BLaER1 treated with 17β-estradiol and CSF1 and Interleukin-3, amounts not matched to agents 10 nM and 100 nM (cell line): ENCODE measurements around the gene FAM135A.
"Not testable (repeated sequence)": the region's sequence is repeated elsewhere in the genome, so short reads cannot be mapped to it uniquely, and the experiment has no call there.

Experiments
- H3K27ac ChIP-seq, 11 experiments: shearing (Covaris generic); formaldehyde crosslinking; 2 replicates each; pipeline ENCODE4 v1.8.1; 2022
- H3K27me3 ChIP-seq, 11 experiments: shearing (Covaris generic); formaldehyde crosslinking; 2 replicates each; pipeline ENCODE4 v1.8.1; 2022
- H3K36me3 ChIP-seq, 11 experiments: shearing (Covaris generic); formaldehyde crosslinking; 2 replicates each; pipeline ENCODE4 v1.8.1; 2022
- H3K4me1 ChIP-seq, 10 experiments: shearing (Covaris generic); formaldehyde crosslinking; 2 replicates each; pipeline ENCODE4 v1.8.1; 2022
- H3K4me2 ChIP-seq, 11 experiments: shearing (Covaris generic); formaldehyde crosslinking; 2 replicates each; pipeline ENCODE4 v1.8.1; 2022
- H3K4me3 ChIP-seq, 10 experiments: shearing (Covaris generic); formaldehyde crosslinking; 2 replicates each; pipeline ENCODE4 v1.8.1; 2022
- H3K9ac ChIP-seq, 11 experiments: shearing (Covaris generic); formaldehyde crosslinking; 2 replicates each; pipeline ENCODE4 v1.8.1; 2022
- H3K9me3 ChIP-seq, 11 experiments: shearing (Covaris generic); formaldehyde crosslinking; replicated peaks in 1 of 11; 2 replicates each; pipeline ENCODE4 v1.8.1; 2022
- H4K20me1 ChIP-seq, 11 experiments: shearing (Covaris generic); formaldehyde crosslinking; 2 replicates each; pipeline ENCODE4 v1.8.1; 2022
- Cebpa-rat ChIP-seq, 11 experiments: shearing (Covaris generic); IDR thresholded peaks; 2 replicates each; pipeline ENCODE4 v1.8.1; 2022

Gene FAM135A

GRCh38 chr6:70592391-70593117 lies 179.2 kb downstream of the FAM135A start:
- no peak overlapping the region for H3K9ac ChIP-seq

GRCh38 chr6:70593118-70593486 lies 179.8 kb downstream of the FAM135A start:
- no peak for TF ChIP-seq Cebpa-rat (IDR thresholded peaks at IDR 0.05)
- Histone ChIP-seq H3K4me3 (no peak overlapping the region), H3K4me2 (no peak overlapping the region), H3K9ac (no peak overlapping the region), H3K27ac (no peak overlapping the region), H3K4me1 (no peaks in the 10 kb centered on the region), H4K20me1 (no peaks in the 10 kb centered on the region), H3K27me3 (no peaks in the 10 kb centered on the region), H3K9me3 (no peaks in the 10 kb centered on the region), H3K36me3 (peaks cover 4 to 35% (median 21%) of the 10 kb centered on the region in 11 experiments; a peak in 17 of 22 replicates)

More at GRCh38 chr6:70592391-70593117, 179.2 kb downstream of the FAM135A start:
- no peaks in the 10 kb centered on the region for H3K9me3 ChIP-seq
- H3K4me1 ChIP-seq, result no peaks in the 10 kb centered on the region
- no peaks in the 10 kb centered on the region for H3K27me3 ChIP-seq
- H3K36me3 ChIP-seq, result peaks cover 5 to 41% (median 26%) of the 10 kb centered on the region in 11 experiments; a peak in 17 of 22 replicates
- no peak for TF ChIP-seq Cebpa-rat (IDR thresholded peaks at IDR 0.05)
- no peak overlapping the region for H3K27ac ChIP-seq
- no peak overlapping the region for H3K4me3 ChIP-seq
- no peak overlapping the region for H3K4me2 ChIP-seq
- H4K20me1 ChIP-seq, result no peaks in the 10 kb centered on the region

- H3K36me3 ChIP-seq, result peaks cover 0 to 4% (median 0%) of the 10 kb centered on the region in 11 experiments; a peak in 2 of 22 replicates
- H3K9ac ChIP-seq, result no peak overlapping the region
- no peaks in the 10 kb centered on the region for H4K20me1 ChIP-seq
- H3K9me3 ChIP-seq, result peaks cover 2 to 9% (median 8%) of the 10 kb centered on the region in 11 experiments; a peak in 21 of 22 replicates
- no peak overlapping the region for H3K4me3 ChIP-seq
- H3K4me1 ChIP-seq, result no peaks in the 10 kb centered on the region
- H3K27me3 ChIP-seq, result no peaks in the 10 kb centered on the region
- TF ChIP-seq Cebpa-rat (IDR thresholded peaks at IDR 0.05), result no peak
- H3K4me2 ChIP-seq, result no peak overlapping the region
- H3K27ac ChIP-seq, result no peak overlapping the region
These were observed 185.9 kb downstream of the FAM135A start for GRCh38 chr6:70599187-70599586.

GRCh38 chr6:70601014-70601413 lies 187.7 kb downstream of the FAM135A start:
- no peak overlapping the region for H3K27ac ChIP-seq
- H3K4me2 ChIP-seq, result no peak overlapping the region
- H3K9ac ChIP-seq, result no peak overlapping the region
- no peak overlapping the region for H3K4me3 ChIP-seq
- no peaks in the 10 kb centered on the region for H4K20me1 ChIP-seq
- no peaks in the 10 kb centered on the region for H3K36me3 ChIP-seq
- H3K9me3 ChIP-seq, result peaks cover 10 to 26% (median 22%) of the 10 kb centered on the region in 11 experiments; a peak in 21 of 22 replicates
- no peaks in the 10 kb centered on the region for H3K27me3 ChIP-seq
- no peaks in the 10 kb centered on the region for H3K4me1 ChIP-seq
- TF ChIP-seq Cebpa-rat (IDR thresholded peaks at IDR 0.05), result no peak

- Histone ChIP-seq H3K4me2 (no peak overlapping the region), H3K9me3 (peaks cover 10 to 28% (median 22%) of the 10 kb centered on the region in 11 experiments; a peak in 21 of 22 replicates)
These were observed 190.9 kb downstream of the FAM135A start for GRCh38 chr6:70604254-70604653.

GRCh38 chr6:70607371-70607770 lies 194.1 kb downstream of the FAM135A start:
- H3K27me3 ChIP-seq, H3K4me1 ChIP-seq, H3K9ac ChIP-seq, H3K36me3 ChIP-seq, H3K27ac ChIP-seq, H3K4me3 ChIP-seq, H3K4me2 ChIP-seq, H4K20me1 ChIP-seq: not testable (repeated sequence)
- peaks cover 10 to 28% (median 22%) of the 10 kb centered on the region in 11 experiments; a peak in 21 of 22 replicates for H3K9me3 ChIP-seq

More at GRCh38 chr6:70604254-70604653, 190.9 kb downstream of the FAM135A start:
- Histone ChIP-seq H3K4me3 (no peak overlapping the region), H3K27me3 (no peaks in the 10 kb centered on the region), H3K36me3 (no peaks in the 10 kb centered on the region), H4K20me1 (no peaks in the 10 kb centered on the region), H3K4me1 (no peaks in the 10 kb centered on the region), H3K9ac (no peak overlapping the region), H3K27ac (no peak overlapping the region)
- no peak for TF ChIP-seq Cebpa-rat (IDR thresholded peaks at IDR 0.05)

GRCh38 chr6:70609181-70609580 lies 195.9 kb downstream of the FAM135A start:
- not testable (repeated sequence) for H3K4me2 ChIP-seq, H4K20me1 ChIP-seq, H3K27me3 ChIP-seq, H3K9ac ChIP-seq, H3K27ac ChIP-seq, H3K4me3 ChIP-seq, H3K36me3 ChIP-seq, H3K4me1 ChIP-seq
- peaks cover 8 to 21% (median 14%) of the 10 kb centered on the region in 11 experiments; a peak in 21 of 22 replicates for H3K9me3 ChIP-seq
